WTC11 (cell line): ENCODE measurements around the gene MRPL27. TPM values are rescaled to one million over a fixed set of nuclear protein-coding genes. Genes with fewer than 3 reads are reported as not detected.

ENCODE experiments used
- ATAC-seq: fragments of 200-7000 bp; cut with Tn5 transposase; 2 replicates; pipeline ENCODE4 v1.10.0; 2021; ENCODE audit warnings: mild to moderate bottlenecking, moderate library complexity
- CTCF ChIA-PET: fragments of 300-600 bp; sonication (Branson Sonifier 250); formaldehyde crosslinking; loops from one replicate; lab custom pipeline; 2021; ENCODE audit warnings: antibody characterized with exemption; lab: Charles Lee
- POLR2A ChIA-PET: fragments of 350-600 bp; sonication (Branson Sonifier 250); formaldehyde crosslinking; loops from one replicate; lab custom pipeline; 2021; ENCODE audit warnings: antibody characterized with exemption; lab: Charles Lee
- DNase-seq: peaks from one replicate; pipeline ENCODE4 v3.0.0; 2021; ENCODE audit warnings: low spot score
- H3K27ac Mint-ChIP-seq: 2 replicates; pipeline ENCODE4 v1.8.0; 2021; ENCODE audit warnings: mixed read lengths
- H3K27me3 Mint-ChIP-seq: 2 replicates; pipeline ENCODE4 v1.8.0; 2021; ENCODE audit warnings: low read depth, mild to moderate bottlenecking, moderate library complexity, mixed read lengths
- H3K36me3 Mint-ChIP-seq: 2 replicates; pipeline ENCODE4 v1.8.0; 2021; ENCODE audit warnings: mixed read lengths
- H3K4me1 Mint-ChIP-seq: 2 replicates; pipeline ENCODE4 v1.8.0; 2022; ENCODE audit warnings: mixed read lengths
- H3K4me3 Mint-ChIP-seq: 2 replicates; pipeline ENCODE4 v1.8.0; 2021; ENCODE audit warnings: mild to moderate bottlenecking, moderate library complexity, mixed read lengths
- H3K9me3 Mint-ChIP-seq: 2 replicates; pipeline ENCODE4 v1.8.0; 2021; ENCODE audit warnings: mixed read lengths
- CBFB ChIP-seq: sonication (generic); formaldehyde crosslinking; IDR thresholded peaks from 2 replicates; pipeline ENCODE4 v1.8.1; 2022; ENCODE audit warnings: mild to moderate bottlenecking, low read depth, missing genetic modification reagents
- EMX1 ChIP-seq: fragments of 250-450 bp; sonication (Bioruptor Pico); IDR thresholded peaks from 2 replicates; pipeline ENCODE4 v1.8.0; 2021; ENCODE audit warnings: mild to moderate bottlenecking
- ETV6 ChIP-seq: sonication (generic); formaldehyde crosslinking; IDR thresholded peaks from 2 replicates; pipeline ENCODE4 v1.8.1; 2022; ENCODE audit warnings: mild to moderate bottlenecking, missing genetic modification reagents
- FOXJ3 ChIP-seq: sonication (generic); formaldehyde crosslinking; IDR thresholded peaks from 2 replicates; pipeline ENCODE4 v1.9.0; 2021; ENCODE audit warnings: missing genetic modification reagents, mild to moderate bottlenecking, borderline replicate concordance
- SMAD3 ChIP-seq: sonication (generic); formaldehyde crosslinking; IDR thresholded peaks from 2 replicates; pipeline ENCODE4 v1.8.0; 2022; ENCODE audit warnings: missing genetic modification reagents, mild to moderate bottlenecking, borderline replicate concordance
- SP1 ChIP-seq: sonication (generic); formaldehyde crosslinking; conservative IDR thresholded peaks from 2 replicates; pipeline ENCODE4 v1.8.1; 2022; ENCODE audit warnings: missing genetic modification reagents
- TEAD1 ChIP-seq: sonication (generic); formaldehyde crosslinking; IDR thresholded peaks from 2 replicates; pipeline ENCODE4 v1.8.0; 2022; ENCODE audit warnings: mild to moderate bottlenecking, missing genetic modification reagents
- total RNA-seq: library from RNA; stranded (reverse); gene quantifications from 3 replicates; pipeline ENCODE4 v1.2.3, GENCODE V29; 2021
- TF ChIP-seq, protein P1 (sequence below): sonication (generic); formaldehyde crosslinking; IDR thresholded peaks from 2 replicates; pipeline ENCODE4 v1.8.0; 2022; ENCODE audit warnings: mild to moderate bottlenecking, missing genetic modification reagents
- TF ChIP-seq, protein P2 (sequence below): sonication (generic); formaldehyde crosslinking; IDR thresholded peaks from 2 replicates; pipeline ENCODE4 v1.8.0; 2022; ENCODE audit warnings: mild to moderate bottlenecking, missing genetic modification reagents
- TF ChIP-seq, protein P3 (sequence below): sonication (generic); formaldehyde crosslinking; IDR thresholded peaks from 2 replicates; pipeline ENCODE4 v1.8.0; 2023; ENCODE audit warnings: mild to moderate bottlenecking, missing genetic modification reagents
- TF ChIP-seq, protein P4 (sequence below): sonication (generic); formaldehyde crosslinking; IDR thresholded peaks from 2 replicates; pipeline ENCODE4 v1.8.1; 2023; ENCODE audit warnings: mild to moderate bottlenecking, missing genetic modification reagents, borderline replicate concordance
- TF ChIP-seq, protein P5 (sequence below): fragments of 250-450 bp; sonication (Bioruptor Pico); IDR thresholded peaks from 2 replicates; pipeline ENCODE4 v1.9.0; 2021; ENCODE audit warnings: mild to moderate bottlenecking
- TF ChIP-seq, protein P6 (sequence below): fragments of 250-450 bp; sonication (Bioruptor Pico); IDR thresholded peaks from 2 replicates; pipeline ENCODE4 v1.9.0; 2021; ENCODE audit warnings: mild to moderate bottlenecking, borderline replicate concordance

Gene MRPL27
- total RNA-seq, 1 experiment from 2014 or later: 80.5 TPM

DNA sequence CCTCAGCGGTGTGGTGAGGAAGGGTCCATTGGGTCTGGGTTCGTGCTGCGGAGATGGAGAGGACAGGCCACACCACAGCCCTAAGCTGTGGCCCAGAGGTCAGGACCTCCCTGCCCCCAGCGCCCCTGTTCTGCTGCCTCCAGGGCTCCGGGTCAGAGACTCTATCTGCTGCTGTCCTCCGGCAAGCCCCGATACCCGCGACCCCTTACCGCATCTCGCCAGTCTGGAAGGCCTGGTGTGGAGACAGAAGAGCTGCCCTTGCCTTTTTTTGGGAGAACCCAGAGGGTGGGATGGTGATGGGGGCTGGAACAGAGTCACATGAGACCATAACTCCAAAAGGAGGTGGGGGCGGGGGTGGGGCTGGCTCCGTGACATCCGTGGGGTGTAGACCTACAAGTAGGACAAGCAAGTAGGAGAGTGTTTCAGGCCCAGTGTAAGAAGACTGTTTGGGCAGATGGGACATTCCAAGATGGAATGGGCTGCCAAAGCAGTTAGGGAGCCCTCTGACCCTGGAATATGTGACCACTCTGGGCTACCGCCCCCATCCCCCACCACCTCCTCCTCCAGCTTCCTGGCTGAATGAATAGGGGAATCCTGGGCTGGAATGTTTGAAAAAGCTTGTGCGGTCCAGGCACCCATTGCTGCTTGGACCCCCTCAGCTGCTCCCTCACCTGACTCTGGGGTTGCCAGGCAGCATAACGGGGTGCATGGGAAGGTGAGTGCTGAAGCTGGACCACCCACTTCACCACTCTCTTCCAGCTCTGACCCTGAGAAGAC, 25.7 kb downstream of the MRPL27 start:
- Mint-ChIP-seq H3K4me3 (peak overlapping the region; percentile 93), H3K4me1 (peaks cover 32% of the 10 kb centered on the region), H3K36me3 (no peaks in the 10 kb centered on the region), H3K27me3 (peaks cover 11% of the 10 kb centered on the region), H3K27ac (no peak overlapping the region), H3K9me3 (no peaks in the 10 kb centered on the region)
- peak; percentile 56 for DNase-seq
- CTCF ChIA-PET: interaction anchor here (0.6 to 5.0 kb wide), 9 partner anchors 13 to 178 kb away, joined by 3 to 31 read pairs (median 11); partner anchors contain the start of genes COL1A1, LRRC59 and TMEM92
- POLR2A ChIA-PET: interaction anchor here (1.6 kb wide), 1 partner anchor 15 kb away, joined by 7 read pairs; no protein-coding TSS in a partner anchor
- peak; percentile 10 for ATAC-seq
- TF ChIP-seq FOXJ3 (CRISPR knock-in tag) (no peak), TEAD1 (CRISPR knock-in tag) (peak; percentile 33; the same call in 1 of the 2 replicates), SP1 (CRISPR knock-in tag) (no peak)
- TF ChIP-seq, protein P1, sequence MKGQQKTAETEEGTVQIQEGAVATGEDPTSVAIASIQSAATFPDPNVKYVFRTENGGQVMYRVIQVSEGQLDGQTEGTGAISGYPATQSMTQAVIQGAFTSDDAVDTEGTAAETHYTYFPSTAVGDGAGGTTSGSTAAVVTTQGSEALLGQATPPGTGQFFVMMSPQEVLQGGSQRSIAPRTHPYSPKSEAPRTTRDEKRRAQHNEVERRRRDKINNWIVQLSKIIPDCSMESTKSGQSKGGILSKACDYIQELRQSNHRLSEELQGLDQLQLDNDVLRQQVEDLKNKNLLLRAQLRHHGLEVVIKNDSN (CRISPR knock-in tag): 0 out of 2 replicates have a peak, but pooled peaks have one; percentile 21
- TF ChIP-seq, protein P2, sequence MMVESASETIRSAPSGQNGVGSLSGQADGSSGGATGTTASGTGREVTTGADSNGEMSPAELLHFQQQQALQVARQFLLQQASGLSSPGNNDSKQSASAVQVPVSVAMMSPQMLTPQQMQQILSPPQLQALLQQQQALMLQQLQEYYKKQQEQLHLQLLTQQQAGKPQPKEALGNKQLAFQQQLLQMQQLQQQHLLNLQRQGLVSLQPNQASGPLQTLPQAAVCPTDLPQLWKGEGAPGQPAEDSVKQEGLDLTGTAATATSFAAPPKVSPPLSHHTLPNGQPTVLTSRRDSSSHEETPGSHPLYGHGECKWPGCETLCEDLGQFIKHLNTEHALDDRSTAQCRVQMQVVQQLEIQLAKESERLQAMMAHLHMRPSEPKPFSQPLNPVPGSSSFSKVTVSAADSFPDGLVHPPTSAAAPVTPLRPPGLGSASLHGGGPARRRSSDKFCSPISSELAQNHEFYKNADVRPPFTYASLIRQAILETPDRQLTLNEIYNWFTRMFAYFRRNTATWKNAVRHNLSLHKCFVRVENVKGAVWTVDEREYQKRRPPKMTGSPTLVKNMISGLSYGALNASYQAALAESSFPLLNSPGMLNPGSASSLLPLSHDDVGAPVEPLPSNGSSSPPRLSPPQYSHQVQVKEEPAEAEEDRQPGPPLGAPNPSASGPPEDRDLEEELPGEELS: no peak
- TF ChIP-seq, protein P3, sequence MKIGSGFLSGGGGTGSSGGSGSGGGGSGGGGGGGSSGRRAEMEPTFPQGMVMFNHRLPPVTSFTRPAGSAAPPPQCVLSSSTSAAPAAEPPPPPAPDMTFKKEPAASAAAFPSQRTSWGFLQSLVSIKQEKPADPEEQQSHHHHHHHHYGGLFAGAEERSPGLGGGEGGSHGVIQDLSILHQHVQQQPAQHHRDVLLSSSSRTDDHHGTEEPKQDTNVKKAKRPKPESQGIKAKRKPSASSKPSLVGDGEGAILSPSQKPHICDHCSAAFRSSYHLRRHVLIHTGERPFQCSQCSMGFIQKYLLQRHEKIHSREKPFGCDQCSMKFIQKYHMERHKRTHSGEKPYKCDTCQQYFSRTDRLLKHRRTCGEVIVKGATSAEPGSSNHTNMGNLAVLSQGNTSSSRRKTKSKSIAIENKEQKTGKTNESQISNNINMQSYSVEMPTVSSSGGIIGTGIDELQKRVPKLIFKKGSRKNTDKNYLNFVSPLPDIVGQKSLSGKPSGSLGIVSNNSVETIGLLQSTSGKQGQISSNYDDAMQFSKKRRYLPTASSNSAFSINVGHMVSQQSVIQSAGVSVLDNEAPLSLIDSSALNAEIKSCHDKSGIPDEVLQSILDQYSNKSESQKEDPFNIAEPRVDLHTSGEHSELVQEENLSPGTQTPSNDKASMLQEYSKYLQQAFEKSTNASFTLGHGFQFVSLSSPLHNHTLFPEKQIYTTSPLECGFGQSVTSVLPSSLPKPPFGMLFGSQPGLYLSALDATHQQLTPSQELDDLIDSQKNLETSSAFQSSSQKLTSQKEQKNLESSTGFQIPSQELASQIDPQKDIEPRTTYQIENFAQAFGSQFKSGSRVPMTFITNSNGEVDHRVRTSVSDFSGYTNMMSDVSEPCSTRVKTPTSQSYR (CRISPR knock-in tag): 0 out of 2 replicates have a peak, but pooled peaks have one; percentile 18
- TF ChIP-seq, all 79 proteins: peak for 3

DNA sequence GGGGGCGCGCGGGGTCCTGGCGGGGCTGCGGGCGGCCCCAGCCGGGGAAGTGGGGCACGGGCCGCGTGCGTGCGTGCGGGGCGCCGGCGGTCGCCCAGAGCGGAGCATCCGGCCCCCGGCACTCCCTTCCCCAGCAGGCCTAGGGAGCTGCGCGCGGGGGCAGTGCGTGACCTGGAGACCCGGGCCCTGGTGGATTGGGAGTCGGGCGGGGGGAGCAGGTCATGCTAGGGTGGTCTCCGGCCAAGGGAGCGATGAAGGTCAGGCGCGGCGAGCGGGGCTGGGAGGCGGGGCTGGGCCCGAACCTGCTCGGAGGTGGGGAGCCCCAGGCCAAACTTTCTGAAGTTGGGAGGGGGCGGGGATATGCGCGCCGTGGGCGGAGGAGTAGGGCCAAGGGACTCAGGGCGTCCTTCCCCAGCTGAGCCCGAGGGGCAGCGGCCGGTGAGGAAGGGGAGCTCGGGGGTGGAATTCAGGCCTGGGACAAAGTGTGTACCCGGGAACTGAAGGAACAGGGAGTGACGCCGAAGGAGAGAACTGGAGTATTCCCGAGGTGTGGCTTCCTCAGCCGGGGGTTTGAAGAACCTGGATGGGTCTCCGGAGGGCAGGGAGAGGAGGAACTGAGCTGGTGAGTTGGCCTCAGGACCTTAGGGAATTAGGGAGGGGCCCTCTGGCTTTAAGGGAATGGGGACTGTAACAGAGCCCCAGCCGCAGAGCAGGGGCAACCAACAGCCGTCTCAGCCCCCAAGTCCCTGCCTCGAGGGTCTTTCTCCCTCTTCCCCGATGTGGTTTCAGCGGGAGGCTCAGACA, 26.5 kb downstream of the MRPL27 start:
- DNase-seq (peak; percentile 65), ATAC-seq (peak; percentile 66)
- Mint-ChIP-seq H3K36me3 (no peaks in the 10 kb centered on the region), H3K4me1 (peaks cover 32% of the 10 kb centered on the region), H3K4me3 (peak overlapping the region; percentile 93), H3K27me3 (peaks cover 11% of the 10 kb centered on the region), H3K9me3 (no peaks in the 10 kb centered on the region), H3K27ac (peak overlapping the region; percentile 57; the same call in 1 of the 2 replicates)
- POLR2A ChIA-PET: interaction anchor here (0.6 to 1.6 kb wide), 3 partner anchors 16 to 1009 kb away, joined by 3 to 7 read pairs (median 4); partner anchors contain the start of gene LRRC59
- CTCF ChIA-PET: interaction anchor here (0.6 to 5.0 kb wide), 13 partner anchors 13 to 252 kb away, joined by 3 to 31 read pairs (median 7); partner anchors contain the start of genes COL1A1, LRRC59 and TMEM92
- TF ChIP-seq SMAD3 (CRISPR knock-in tag): no peak
- no peak for TF ChIP-seq CBFB (CRISPR knock-in tag)
- TF ChIP-seq, protein P4, sequence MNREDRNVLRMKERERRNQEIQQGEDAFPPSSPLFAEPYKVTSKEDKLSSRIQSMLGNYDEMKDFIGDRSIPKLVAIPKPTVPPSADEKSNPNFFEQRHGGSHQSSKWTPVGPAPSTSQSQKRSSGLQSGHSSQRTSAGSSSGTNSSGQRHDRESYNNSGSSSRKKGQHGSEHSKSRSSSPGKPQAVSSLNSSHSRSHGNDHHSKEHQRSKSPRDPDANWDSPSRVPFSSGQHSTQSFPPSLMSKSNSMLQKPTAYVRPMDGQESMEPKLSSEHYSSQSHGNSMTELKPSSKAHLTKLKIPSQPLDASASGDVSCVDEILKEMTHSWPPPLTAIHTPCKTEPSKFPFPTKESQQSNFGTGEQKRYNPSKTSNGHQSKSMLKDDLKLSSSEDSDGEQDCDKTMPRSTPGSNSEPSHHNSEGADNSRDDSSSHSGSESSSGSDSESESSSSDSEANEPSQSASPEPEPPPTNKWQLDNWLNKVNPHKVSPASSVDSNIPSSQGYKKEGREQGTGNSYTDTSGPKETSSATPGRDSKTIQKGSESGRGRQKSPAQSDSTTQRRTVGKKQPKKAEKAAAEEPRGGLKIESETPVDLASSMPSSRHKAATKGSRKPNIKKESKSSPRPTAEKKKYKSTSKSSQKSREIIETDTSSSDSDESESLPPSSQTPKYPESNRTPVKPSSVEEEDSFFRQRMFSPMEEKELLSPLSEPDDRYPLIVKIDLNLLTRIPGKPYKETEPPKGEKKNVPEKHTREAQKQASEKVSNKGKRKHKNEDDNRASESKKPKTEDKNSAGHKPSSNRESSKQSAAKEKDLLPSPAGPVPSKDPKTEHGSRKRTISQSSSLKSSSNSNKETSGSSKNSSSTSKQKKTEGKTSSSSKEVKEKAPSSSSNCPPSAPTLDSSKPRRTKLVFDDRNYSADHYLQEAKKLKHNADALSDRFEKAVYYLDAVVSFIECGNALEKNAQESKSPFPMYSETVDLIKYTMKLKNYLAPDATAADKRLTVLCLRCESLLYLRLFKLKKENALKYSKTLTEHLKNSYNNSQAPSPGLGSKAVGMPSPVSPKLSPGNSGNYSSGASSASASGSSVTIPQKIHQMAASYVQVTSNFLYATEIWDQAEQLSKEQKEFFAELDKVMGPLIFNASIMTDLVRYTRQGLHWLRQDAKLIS (CRISPR knock-in tag): no peak
- TF ChIP-seq, protein P5, sequence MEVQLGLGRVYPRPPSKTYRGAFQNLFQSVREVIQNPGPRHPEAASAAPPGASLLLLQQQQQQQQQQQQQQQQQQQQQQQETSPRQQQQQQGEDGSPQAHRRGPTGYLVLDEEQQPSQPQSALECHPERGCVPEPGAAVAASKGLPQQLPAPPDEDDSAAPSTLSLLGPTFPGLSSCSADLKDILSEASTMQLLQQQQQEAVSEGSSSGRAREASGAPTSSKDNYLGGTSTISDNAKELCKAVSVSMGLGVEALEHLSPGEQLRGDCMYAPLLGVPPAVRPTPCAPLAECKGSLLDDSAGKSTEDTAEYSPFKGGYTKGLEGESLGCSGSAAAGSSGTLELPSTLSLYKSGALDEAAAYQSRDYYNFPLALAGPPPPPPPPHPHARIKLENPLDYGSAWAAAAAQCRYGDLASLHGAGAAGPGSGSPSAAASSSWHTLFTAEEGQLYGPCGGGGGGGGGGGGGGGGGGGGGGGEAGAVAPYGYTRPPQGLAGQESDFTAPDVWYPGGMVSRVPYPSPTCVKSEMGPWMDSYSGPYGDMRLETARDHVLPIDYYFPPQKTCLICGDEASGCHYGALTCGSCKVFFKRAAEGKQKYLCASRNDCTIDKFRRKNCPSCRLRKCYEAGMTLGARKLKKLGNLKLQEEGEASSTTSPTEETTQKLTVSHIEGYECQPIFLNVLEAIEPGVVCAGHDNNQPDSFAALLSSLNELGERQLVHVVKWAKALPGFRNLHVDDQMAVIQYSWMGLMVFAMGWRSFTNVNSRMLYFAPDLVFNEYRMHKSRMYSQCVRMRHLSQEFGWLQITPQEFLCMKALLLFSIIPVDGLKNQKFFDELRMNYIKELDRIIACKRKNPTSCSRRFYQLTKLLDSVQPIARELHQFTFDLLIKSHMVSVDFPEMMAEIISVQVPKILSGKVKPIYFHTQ (CRISPR knock-in tag): no peak
- TF ChIP-seq, protein P6, sequence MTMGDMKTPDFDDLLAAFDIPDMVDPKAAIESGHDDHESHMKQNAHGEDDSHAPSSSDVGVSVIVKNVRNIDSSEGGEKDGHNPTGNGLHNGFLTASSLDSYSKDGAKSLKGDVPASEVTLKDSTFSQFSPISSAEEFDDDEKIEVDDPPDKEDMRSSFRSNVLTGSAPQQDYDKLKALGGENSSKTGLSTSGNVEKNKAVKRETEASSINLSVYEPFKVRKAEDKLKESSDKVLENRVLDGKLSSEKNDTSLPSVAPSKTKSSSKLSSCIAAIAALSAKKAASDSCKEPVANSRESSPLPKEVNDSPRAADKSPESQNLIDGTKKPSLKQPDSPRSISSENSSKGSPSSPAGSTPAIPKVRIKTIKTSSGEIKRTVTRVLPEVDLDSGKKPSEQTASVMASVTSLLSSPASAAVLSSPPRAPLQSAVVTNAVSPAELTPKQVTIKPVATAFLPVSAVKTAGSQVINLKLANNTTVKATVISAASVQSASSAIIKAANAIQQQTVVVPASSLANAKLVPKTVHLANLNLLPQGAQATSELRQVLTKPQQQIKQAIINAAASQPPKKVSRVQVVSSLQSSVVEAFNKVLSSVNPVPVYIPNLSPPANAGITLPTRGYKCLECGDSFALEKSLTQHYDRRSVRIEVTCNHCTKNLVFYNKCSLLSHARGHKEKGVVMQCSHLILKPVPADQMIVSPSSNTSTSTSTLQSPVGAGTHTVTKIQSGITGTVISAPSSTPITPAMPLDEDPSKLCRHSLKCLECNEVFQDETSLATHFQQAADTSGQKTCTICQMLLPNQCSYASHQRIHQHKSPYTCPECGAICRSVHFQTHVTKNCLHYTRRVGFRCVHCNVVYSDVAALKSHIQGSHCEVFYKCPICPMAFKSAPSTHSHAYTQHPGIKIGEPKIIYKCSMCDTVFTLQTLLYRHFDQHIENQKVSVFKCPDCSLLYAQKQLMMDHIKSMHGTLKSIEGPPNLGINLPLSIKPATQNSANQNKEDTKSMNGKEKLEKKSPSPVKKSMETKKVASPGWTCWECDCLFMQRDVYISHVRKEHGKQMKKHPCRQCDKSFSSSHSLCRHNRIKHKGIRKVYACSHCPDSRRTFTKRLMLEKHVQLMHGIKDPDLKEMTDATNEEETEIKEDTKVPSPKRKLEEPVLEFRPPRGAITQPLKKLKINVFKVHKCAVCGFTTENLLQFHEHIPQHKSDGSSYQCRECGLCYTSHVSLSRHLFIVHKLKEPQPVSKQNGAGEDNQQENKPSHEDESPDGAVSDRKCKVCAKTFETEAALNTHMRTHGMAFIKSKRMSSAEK (CRISPR knock-in tag): no peak
- TF ChIP-seq EMX1 (CRISPR knock-in tag): no peak
- TF ChIP-seq ETV6 (CRISPR knock-in tag): 0 out of 2 replicates have a peak, but pooled peaks have one; percentile 35
